Adrenal gland (tissue), 5 donors: ENCODE data around the gene PLEKHG4B.

Source experiments
- POLR2A ChIP-seq, 2 donors: fragments of 450-650 bp; IDR thresholded peaks; one replicate each; pipeline ENCODE4 v1.6.1; 2017; ENCODE audit warnings: antibody characterized with exemption in 2 of 2, mild to moderate bottlenecking in 2 of 2, moderate library complexity in 1 of 2
- TF ChIP-seq, protein P1 (sequence below), 6 experiments: fragments of 450-650 bp in 4 of 6; fragments of 200-600 bp in 2 of 6; sonication (generic) in 1 of 6; IDR thresholded peaks; 1 replicate in 5 of 6; 2 replicates in 1 of 6; pipeline versions ENCODE4 v1.5.1 to v1.8.0; 2016 to 2021; ENCODE audit warnings: antibody characterized with exemption in 6 of 6, mild to moderate bottlenecking in 2 of 6, moderate library complexity in 1 of 6
- donor health status: DM: no; HTN: no; CAD: no.

DNA sequence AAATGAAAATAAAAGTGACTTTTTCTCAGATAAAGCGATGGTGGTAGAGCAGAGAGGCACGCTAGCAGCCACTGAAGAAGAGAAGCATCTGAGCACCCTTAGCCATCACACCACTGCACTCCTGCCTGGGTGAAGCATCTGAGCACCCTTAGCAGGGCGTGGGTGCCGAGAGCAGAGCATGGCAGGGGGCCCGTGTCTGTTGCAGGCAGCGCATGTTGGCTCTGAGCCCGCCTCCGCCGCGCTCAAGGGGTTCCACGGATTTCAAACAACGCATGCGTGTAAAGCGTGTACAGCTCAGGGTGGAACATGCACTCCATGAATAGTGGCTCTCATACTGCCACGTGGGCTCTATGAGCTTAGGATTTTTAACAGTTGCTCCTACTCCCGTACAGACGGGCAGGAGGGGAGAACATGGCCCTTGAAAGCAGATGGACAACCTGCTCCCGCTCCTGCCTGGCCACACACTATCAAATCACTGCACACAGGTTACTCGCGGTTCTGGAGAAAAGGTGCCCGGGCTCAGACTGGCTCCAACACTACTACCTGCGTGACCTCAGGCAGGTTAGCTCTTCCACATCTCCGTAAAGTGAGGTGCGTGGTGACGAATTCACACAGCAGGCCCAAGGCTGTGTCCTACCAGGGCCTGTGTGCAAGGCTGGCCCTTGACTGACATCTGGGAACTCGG, 111.4 kb downstream of the PLEKHG4B start:
- TF ChIP-seq, protein P1, sequence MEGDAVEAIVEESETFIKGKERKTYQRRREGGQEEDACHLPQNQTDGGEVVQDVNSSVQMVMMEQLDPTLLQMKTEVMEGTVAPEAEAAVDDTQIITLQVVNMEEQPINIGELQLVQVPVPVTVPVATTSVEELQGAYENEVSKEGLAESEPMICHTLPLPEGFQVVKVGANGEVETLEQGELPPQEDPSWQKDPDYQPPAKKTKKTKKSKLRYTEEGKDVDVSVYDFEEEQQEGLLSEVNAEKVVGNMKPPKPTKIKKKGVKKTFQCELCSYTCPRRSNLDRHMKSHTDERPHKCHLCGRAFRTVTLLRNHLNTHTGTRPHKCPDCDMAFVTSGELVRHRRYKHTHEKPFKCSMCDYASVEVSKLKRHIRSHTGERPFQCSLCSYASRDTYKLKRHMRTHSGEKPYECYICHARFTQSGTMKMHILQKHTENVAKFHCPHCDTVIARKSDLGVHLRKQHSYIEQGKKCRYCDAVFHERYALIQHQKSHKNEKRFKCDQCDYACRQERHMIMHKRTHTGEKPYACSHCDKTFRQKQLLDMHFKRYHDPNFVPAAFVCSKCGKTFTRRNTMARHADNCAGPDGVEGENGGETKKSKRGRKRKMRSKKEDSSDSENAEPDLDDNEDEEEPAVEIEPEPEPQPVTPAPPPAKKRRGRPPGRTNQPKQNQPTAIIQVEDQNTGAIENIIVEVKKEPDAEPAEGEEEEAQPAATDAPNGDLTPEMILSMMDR (IDR thresholded peaks at IDR 0.05) = no peak
- TF ChIP-seq POLR2A (IDR thresholded peaks at IDR 0.05) = no peak
